HepG2 (cell line): Measurements from ENCODE around the gene GADD45GIP1. TPM values are rescaled to one million over a fixed set of nuclear protein-coding genes. Genes with fewer than 3 reads are reported as not detected.

Experiments used
- ARNTL ChIP-seq: sonication (generic); formaldehyde crosslinking; IDR thresholded peaks from 2 replicates; pipeline ENCODE4 v1.4.0; 2020; ENCODE audit warnings: mild to moderate bottlenecking, missing genetic modification reagents
- CEBPB ChIP-seq: IDR thresholded peaks from 2 replicates; pipeline ENCODE4 v1.6.1; 2011; ENCODE audit warnings: low read depth, low read length, improper control_type of control experiment, borderline replicate concordance
- E2F1 ChIP-seq: sonication (generic); formaldehyde crosslinking; IDR thresholded peaks from 2 replicates; pipeline ENCODE4 v1.5.0; 2020; ENCODE audit warnings: missing genetic modification reagents
- GLMP ChIP-seq: sonication (generic); formaldehyde crosslinking; IDR thresholded peaks from 2 replicates; pipeline ENCODE4 v1.9.0; 2021; ENCODE audit warnings: missing genetic modification reagents, mild to moderate bottlenecking, borderline replicate concordance
- HNF4G ChIP-seq, 2 experiments: sonication (generic) in 1 of 2; formaldehyde crosslinking in 1 of 2; IDR thresholded peaks; 2 replicates each; pipeline versions ENCODE4 v1.4.0 to v1.6.1; 2011 to 2020; ENCODE audit warnings: borderline replicate concordance in 2 of 2, low read depth in 2 of 2, mild to moderate bottlenecking in 2 of 2, low read length in 1 of 2, missing genetic modification reagents in 1 of 2, moderate library complexity in 1 of 2
- MAX ChIP-seq: IDR thresholded peaks from 2 replicates; pipeline ENCODE4 v1.6.1; 2012; ENCODE audit warnings: inconsistent platforms
- MAZ ChIP-seq, 2 experiments: sonication (generic) in 1 of 2; formaldehyde crosslinking in 1 of 2; IDR thresholded peaks; 2 replicates each; pipeline versions ENCODE4 v1.5.0 to v1.6.1; 2012 to 2020; ENCODE audit warnings: low read depth in 2 of 2, mild to moderate bottlenecking in 2 of 2, borderline replicate concordance in 1 of 2, improper control_type of control experiment in 1 of 2, low read length in 1 of 2, missing genetic modification reagents in 1 of 2, moderate library complexity in 1 of 2
- MTF2 ChIP-seq: sonication (generic); formaldehyde crosslinking; IDR thresholded peaks from 2 replicates; pipeline ENCODE4 v1.5.0; 2020; ENCODE audit warnings: missing genetic modification reagents, borderline replicate concordance
- NFE2 ChIP-seq: sonication (generic); formaldehyde crosslinking; IDR thresholded peaks from 2 replicates; pipeline ENCODE4 v1.4.0; 2020; ENCODE audit warnings: missing genetic modification reagents
- PLSCR1 ChIP-seq: sonication (generic); formaldehyde crosslinking; IDR thresholded peaks from 2 replicates; pipeline ENCODE4 v1.5.0; 2020; ENCODE audit warnings: missing genetic modification reagents, mild to moderate bottlenecking, borderline replicate concordance
- RFX5 ChIP-seq: IDR thresholded peaks from 2 replicates; pipeline ENCODE4 v1.6.1; 2011; ENCODE audit warnings: low read depth, low read length, improper control_type of control experiment
- RNF2 ChIP-seq: fragments of 450-650 bp; conservative IDR thresholded peaks from 2 replicates; pipeline ENCODE4 v1.6.1; 2016; ENCODE audit warnings: low read depth
- RXRB ChIP-seq: IDR thresholded peaks from 2 replicates; pipeline ENCODE4 v1.6.1; 2016; ENCODE audit warnings: borderline replicate concordance, missing genetic modification reagents, missing compliant biosample characterization
- SMC3 ChIP-seq: IDR thresholded peaks from 2 replicates; pipeline ENCODE4 v1.6.1; 2011; ENCODE audit warnings: low read length, improper control_type of control experiment
- SOX13 ChIP-seq, 3 experiments: fragments of 450-650 bp in 1 of 3; sonication (generic) in 1 of 3; formaldehyde crosslinking in 1 of 3; IDR thresholded peaks in 2 of 3; conservative IDR thresholded peaks in 1 of 3; 2 replicates each; pipeline versions ENCODE4 v1.5.0 to v1.6.1; 2016 to 2020; ENCODE audit warnings: antibody characterized with exemption in 1 of 3, mild to moderate bottlenecking in 1 of 3, missing compliant biosample characterization in 1 of 3, missing genetic modification reagents in 1 of 3, moderate library complexity in 1 of 3
- YY1 ChIP-seq: IDR thresholded peaks from 2 replicates; pipeline ENCODE4 v1.6.1; 2011; ENCODE audit warnings: low read length, low read depth, moderate library complexity, mild to moderate bottlenecking; ENCODE audit not compliant: insufficient read depth, insufficient replicate concordance
- ZC3H13 ChIP-seq: sonication (generic); formaldehyde crosslinking; IDR thresholded peaks from 2 replicates; pipeline ENCODE4 v1.8.1; 2023; ENCODE audit warnings: mild to moderate bottlenecking, missing genetic modification reagents, moderate library complexity
- ZFP36L1 ChIP-seq: sonication (generic); formaldehyde crosslinking; IDR thresholded peaks from 2 replicates; pipeline ENCODE4 v1.8.0; 2022; ENCODE audit warnings: mild to moderate bottlenecking, missing genetic modification reagents, moderate library complexity
- ZNF574 ChIP-seq: sonication (generic); formaldehyde crosslinking; IDR thresholded peaks from 2 replicates; pipeline ENCODE4 v1.4.0; 2020; ENCODE audit warnings: missing genetic modification reagents
- ZNF607 ChIP-seq: sonication (generic); formaldehyde crosslinking; IDR thresholded peaks from 2 replicates; pipeline ENCODE4 v1.5.1; 2020; ENCODE audit warnings: missing genetic modification reagents, mild to moderate bottlenecking, borderline replicate concordance
- ZNF788 ChIP-seq: sonication (generic); formaldehyde crosslinking; IDR thresholded peaks from 2 replicates; pipeline ENCODE4 v1.5.0; 2020; ENCODE audit warnings: mild to moderate bottlenecking, missing genetic modification reagents, borderline replicate concordance
- ZNF879 ChIP-seq: sonication (generic); formaldehyde crosslinking; IDR thresholded peaks from 2 replicates; pipeline ENCODE4 v1.8.1; 2023; ENCODE audit warnings: missing genetic modification reagents
- polyA plus RNA-seq, 8 experiments: library from polyadenylated mRNA; depleted of rRNA in 3 of 8; stranded (reverse) in 7 of 8; unstranded in 1 of 8; fragments of >200 nt; fragmentation: Illumina TruSeq in 4 of 8; extraction: Trizol in 4 of 8; gene quantifications; 2 replicates each; pipeline versions ENCODE4 v1.2.1 to v1.2.3, GENCODE V29; 2011 to 2016; ENCODE audit warnings: low read depth in 4 of 8, missing spikeins in 1 of 8, mixed read lengths in 1 of 8; ENCODE audit not compliant: insufficient read depth in 1 of 8
- total RNA-seq, 5 experiments: library from RNA; depleted of rRNA; stranded (reverse); fragments of >200 nt; fragmentation: Illumina TruSeq; extraction: Trizol; gene quantifications; 2 replicates each; pipeline ENCODE4 v1.2.3, GENCODE V29; 2016; ENCODE audit warnings: low read depth in 1 of 5

The GADD45GIP1 gene
- total and polyA plus RNA-seq, 2 of the 13 experiments (the other 11 are each of a cell fraction or from before 2014, with no cell fraction given) = 24.6 to 30.7 TPM

GRCh38 chr19:12983542-12984142 lies 26.6 kb upstream of the GADD45GIP1 start (continued):
- TF ChIP-seq SOX13 (IDR thresholded peaks at IDR 0.05) (no peak), SOX13 (CRISPR knock-in tag; conservative IDR thresholded peaks at IDR 0.05 in 1 of 2, IDR thresholded peaks at IDR 0.05 in 1 of 2) (peak in 1 of 2 experiments; percentile 40; a peak in 1 of 4 replicates), ZNF879 (CRISPR knock-in tag) (no peak), PLSCR1 (CRISPR knock-in tag) (no peak), RXRB (CRISPR knock-in tag) (peak; percentile 34), MAX (peak; percentile 63), GLMP (CRISPR knock-in tag) (no peak), E2F1 (no peak), ARNTL (CRISPR knock-in tag) (0 out of 2 replicates have a peak, but pooled peaks have one; percentile 33), RFX5 (0 out of 2 replicates have a peak, but pooled peaks have one; percentile 6), ZC3H13 (CRISPR knock-in tag) (no peak), CEBPB (peak; percentile 24; the same call in 1 of the 2 replicates), HNF4G (IDR thresholded peaks at IDR 0.05; ENCODE audit: borderline replicate concordance, low read depth, low read length) (no peak), HNF4G (CRISPR knock-in tag; IDR thresholded peaks at IDR 0.05; ENCODE audit: borderline replicate concordance, low read depth) (no peak), ZNF574 (CRISPR knock-in tag) (peak; percentile 56), ZFP36L1 (0 out of 2 replicates have a peak, but pooled peaks have one; percentile 39), RNF2 (no peak), ZNF788 (CRISPR knock-in tag) (peak; percentile 79; the same call in 1 of the 2 replicates), MAZ (IDR thresholded peaks at IDR 0.05; ENCODE audit: borderline replicate concordance, low read depth, low read length) (no peak), MAZ (CRISPR knock-in tag; IDR thresholded peaks at IDR 0.05; ENCODE audit: low read depth) (peak; percentile 85), MTF2 (CRISPR knock-in tag) (no peak), ZNF607 (CRISPR knock-in tag) (peak; percentile 4; the same call in 1 of the 2 replicates), YY1 (peak; percentile 70), NFE2 (CRISPR knock-in tag) (no peak), SMC3 (peak; percentile 50)
